HL-60 (cell line): Measurements from ENCODE around the gene IMP4.

Experiments used
- CTCF ChIP-seq: IDR thresholded peaks from one replicate; pipeline ENCODE4 v1.5.1; 2011; ENCODE audit warnings: low read length, control low read depth, inconsistent platforms; ENCODE audit not compliant: insufficient read depth
- POLR2AphosphoS5 ChIP-seq: IDR thresholded peaks from 2 replicates; pipeline ENCODE4 v1.6.1; 2012; ENCODE audit warnings: low read depth
- REST ChIP-seq: IDR thresholded peaks from 2 replicates; pipeline ENCODE4 v1.6.1; 2012; ENCODE audit warnings: low read depth; ENCODE audit not compliant: insufficient replicate concordance
- SPI1 ChIP-seq: IDR thresholded peaks from 2 replicates; pipeline ENCODE4 v1.6.1; 2012; ENCODE audit warnings: low read depth, mild to moderate bottlenecking, borderline replicate concordance

- TF ChIP-seq CTCF (no peak), POLR2AphosphoS5 (no peak), SPI1 (no peak), REST (no peak)
Measured at GRCh38 chr2:130355172-130355577, 12.5 kb downstream of the IMP4 start.
